Lower lobe of right lung (tissue), 2 donors: ENCODE results near the gene RAB28. TPM values are rescaled to one million over a fixed set of nuclear protein-coding genes. Genes with fewer than 3 reads are reported as not detected.
A peak's percentile ranks its signal among the peaks of the same experiment; 100 is the strongest.
"Not testable (repeated sequence)": the region's sequence is repeated elsewhere in the genome, so short reads cannot be mapped to it uniquely, and the experiment has no call there.

ENCODE experiments used
- ATAC-seq, 2 donors: fragments of 200-7000 bp; cut with Tn5 transposase; one replicate each; pipeline ENCODE4 v1.9.1; 2020 to 2022; ENCODE audit warnings: mild to moderate bottlenecking in 2 of 2, moderate library complexity in 2 of 2
- DNase-seq: peaks from one replicate; pipeline ENCODE4 v3.0.0-alpha.2; 2020
- H3K27ac ChIP-seq: fragments of 200-600 bp; one replicate; pipeline ENCODE4 v1.8.0; 2022
- H3K27me3 ChIP-seq: fragments of 200-600 bp; one replicate; pipeline ENCODE4 v1.8.0; 2022; ENCODE audit warnings: low read depth
- H3K36me3 ChIP-seq: fragments of 200-600 bp; one replicate; pipeline ENCODE4 v1.8.0; 2022; ENCODE audit warnings: mild to moderate bottlenecking
- H3K4me1 ChIP-seq: fragments of 200-600 bp; one replicate; pipeline ENCODE4 v1.8.0; 2022
- H3K4me3 ChIP-seq: fragments of 200-600 bp; one replicate; pipeline ENCODE4 v1.8.0; 2022; ENCODE audit warnings: mild to moderate bottlenecking
- H3K9me3 ChIP-seq: fragments of 200-600 bp; one replicate; pipeline ENCODE4 v1.8.0; 2022
- intact Hi-C: fragments of 100-400 bp; cut with DNase I; formaldehyde crosslinking; loops from one replicate; pipeline ENCODE4 v1.11.0; 2022
- total RNA-seq: library from RNA; stranded (reverse); fragmentation: NEBNext Ultra II Directional; extraction: Animal tissue kit (Norgen Biotek cat#: 25700); gene quantifications from one replicate; pipeline ENCODE4 v1.2.1, GENCODE V29; 2021
- TF ChIP-seq, protein P1 (sequence below): fragments of 200-600 bp; IDR thresholded peaks from one replicate; pipeline ENCODE4 v1.8.0; 2022; ENCODE audit warnings: antibody characterized with exemption, mild to moderate bottlenecking
- donor health status: DM: no; HTN: yes; CAD: no; lungs with severe emphysema.

The RAB28 gene
- total RNA-seq, 1 donor from 2014 or later, result 18.8 TPM

DNA sequence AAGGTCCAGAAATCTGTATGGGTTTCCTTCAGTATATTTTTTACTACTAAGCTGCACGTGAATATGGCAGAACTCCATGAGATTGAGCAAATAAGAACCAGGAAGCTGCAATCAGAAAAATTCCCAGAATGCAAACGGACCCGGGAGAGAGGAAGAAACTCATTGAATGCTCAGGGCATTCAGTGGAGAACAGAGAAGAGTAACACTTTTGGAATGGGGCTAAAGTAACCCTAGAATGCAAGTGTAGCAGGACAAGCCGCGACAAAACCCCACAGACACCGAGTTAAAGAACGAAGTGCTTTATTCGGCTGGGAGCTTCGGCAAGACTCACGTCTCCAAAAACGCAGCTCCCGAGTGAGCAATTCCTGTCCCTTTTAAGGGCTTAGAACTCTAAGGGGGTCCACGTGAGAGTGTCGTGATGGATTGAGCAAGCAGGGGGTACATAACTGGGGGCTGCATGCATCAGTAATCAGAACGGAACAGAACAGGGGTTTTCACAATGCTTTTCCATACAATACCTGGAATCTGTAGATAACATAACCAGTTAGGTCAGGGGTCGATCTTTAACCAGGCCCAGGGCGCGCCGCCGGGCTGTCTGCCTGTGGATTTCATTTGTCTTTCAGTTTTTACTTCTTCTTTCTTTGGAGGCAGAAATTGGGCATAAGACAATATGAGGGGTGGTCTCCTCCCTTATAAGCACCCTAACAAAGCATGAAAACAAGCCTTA lies 56.4 kb downstream of the RAB28 start:
- DNase-seq (no peak), ATAC-seq (no peak)
- H3K27me3 ChIP-seq, result no peaks in the 10 kb centered on the region
- H3K4me3 ChIP-seq, result no peak overlapping the region
- H3K36me3 ChIP-seq, result no peaks in the 10 kb centered on the region
- intact Hi-C loops, result no loop called here
- H3K9me3 ChIP-seq, result no peaks in the 10 kb centered on the region
- no peak overlapping the region for H3K27ac ChIP-seq
- H3K4me1 ChIP-seq, result no peaks in the 10 kb centered on the region
- TF ChIP-seq, protein P1, sequence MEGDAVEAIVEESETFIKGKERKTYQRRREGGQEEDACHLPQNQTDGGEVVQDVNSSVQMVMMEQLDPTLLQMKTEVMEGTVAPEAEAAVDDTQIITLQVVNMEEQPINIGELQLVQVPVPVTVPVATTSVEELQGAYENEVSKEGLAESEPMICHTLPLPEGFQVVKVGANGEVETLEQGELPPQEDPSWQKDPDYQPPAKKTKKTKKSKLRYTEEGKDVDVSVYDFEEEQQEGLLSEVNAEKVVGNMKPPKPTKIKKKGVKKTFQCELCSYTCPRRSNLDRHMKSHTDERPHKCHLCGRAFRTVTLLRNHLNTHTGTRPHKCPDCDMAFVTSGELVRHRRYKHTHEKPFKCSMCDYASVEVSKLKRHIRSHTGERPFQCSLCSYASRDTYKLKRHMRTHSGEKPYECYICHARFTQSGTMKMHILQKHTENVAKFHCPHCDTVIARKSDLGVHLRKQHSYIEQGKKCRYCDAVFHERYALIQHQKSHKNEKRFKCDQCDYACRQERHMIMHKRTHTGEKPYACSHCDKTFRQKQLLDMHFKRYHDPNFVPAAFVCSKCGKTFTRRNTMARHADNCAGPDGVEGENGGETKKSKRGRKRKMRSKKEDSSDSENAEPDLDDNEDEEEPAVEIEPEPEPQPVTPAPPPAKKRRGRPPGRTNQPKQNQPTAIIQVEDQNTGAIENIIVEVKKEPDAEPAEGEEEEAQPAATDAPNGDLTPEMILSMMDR, result no peak

DNA sequence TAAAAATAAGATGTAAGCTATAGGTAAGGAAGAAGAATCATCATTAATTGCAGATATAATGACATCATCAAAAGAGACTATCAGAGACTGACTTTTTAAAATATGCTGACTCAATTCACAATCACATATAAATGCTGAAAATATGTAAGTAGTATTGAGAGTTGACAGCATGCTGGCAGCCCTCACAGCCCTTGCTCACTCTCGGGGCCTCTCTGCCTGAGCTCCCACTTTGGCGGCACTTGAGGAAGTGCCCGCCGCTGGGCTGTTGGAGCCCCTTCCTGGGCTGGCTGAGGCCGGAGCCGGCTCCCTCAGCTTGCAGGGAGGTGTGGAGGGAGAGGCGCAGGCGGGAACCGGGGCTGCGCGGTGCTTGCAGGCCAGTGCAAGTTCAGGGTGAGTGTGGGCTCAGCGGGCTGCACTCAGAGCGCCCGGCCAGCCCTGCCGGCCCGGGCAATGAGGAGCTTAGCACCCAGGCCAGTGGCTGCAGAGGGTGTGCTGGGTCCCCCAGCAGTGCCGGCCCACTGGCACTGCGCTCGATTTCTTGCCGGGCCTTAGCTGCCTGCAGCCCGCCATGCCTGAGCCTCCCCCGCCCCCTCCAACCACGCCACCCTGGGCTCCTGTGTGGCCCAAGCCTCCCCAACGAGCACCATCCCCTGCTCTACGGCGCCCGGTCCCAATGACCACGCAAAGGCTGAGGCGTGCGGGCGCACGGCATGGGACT lies 68.9 kb downstream of the RAB28 start:
- Histone ChIP-seq H3K36me3 (no peaks in the 10 kb centered on the region), H3K4me3 (no peak overlapping the region), H3K4me1 (no peaks in the 10 kb centered on the region), H3K27ac (no peak overlapping the region), H3K9me3 (no peaks in the 10 kb centered on the region), H3K27me3 (no peaks in the 10 kb centered on the region)
- TF ChIP-seq, protein P1, result no peak
- intact Hi-C loops, result no loop called here
- DNase-seq (peak; percentile 34), ATAC-seq (no peak)

DNA sequence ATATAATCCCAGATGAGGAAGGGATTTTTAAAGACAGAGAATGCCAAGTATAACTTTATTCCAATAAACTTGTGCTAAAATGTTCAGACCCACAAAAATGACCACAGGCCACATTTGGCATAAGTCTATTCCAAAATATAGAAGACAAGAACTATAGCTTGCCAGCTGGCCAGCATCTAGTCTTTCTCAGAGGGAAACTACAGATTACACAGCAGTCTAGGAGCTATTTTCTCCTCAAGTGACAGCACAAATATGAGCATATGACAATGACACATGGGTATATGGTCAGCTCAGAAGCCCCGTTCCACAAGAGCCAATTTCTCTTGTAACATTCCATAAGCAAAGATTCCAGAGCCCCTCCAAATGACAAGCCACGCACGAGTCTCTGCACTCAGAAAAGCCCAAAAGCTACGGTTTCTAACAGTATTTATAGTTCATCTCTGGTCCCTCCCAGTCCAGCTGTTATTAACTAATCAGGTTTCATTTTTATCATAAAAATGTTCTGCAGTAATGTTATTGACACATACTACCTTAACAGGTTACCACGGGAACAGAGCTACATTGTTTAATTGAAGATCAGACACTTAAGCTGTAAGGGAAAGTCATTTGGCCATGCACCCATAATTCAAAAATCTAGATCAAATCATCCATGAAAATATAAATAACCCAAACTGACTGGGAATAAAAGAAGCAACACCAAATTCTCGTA lies 70.3 kb downstream of the RAB28 start:
- intact Hi-C loops, result no loop called here
- TF ChIP-seq, protein P1, result no peak
- no peaks in the 10 kb centered on the region for H3K9me3 ChIP-seq
- H3K4me1 ChIP-seq, result no peaks in the 10 kb centered on the region
- H3K36me3 ChIP-seq, result no peaks in the 10 kb centered on the region
- no peak overlapping the region for H3K27ac ChIP-seq
- ATAC-seq (no peak), DNase-seq (no peak)
- no peak overlapping the region for H3K4me3 ChIP-seq
- H3K27me3 ChIP-seq, result no peaks in the 10 kb centered on the region

DNA sequence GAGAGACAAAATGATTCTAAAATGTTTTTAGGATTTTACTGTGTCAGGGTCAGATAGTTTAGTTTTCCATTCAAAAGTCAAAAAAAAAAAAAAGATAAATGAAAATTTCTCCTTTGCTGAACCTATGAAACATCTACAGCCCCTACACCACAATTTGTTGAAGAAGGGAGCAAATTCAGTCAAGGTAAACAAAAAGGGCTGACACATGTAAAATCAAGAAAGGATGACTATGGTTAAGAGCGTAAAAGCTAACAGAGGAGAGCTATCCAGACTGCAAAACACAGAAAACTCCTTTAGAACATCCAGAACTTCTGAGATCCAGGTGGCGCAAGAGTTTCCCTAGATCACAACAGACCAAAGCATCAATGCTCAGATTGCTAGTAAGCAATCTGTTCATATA lies 72.2 kb downstream of the RAB28 start:
- intact Hi-C loops, result no loop called here
- Histone ChIP-seq H3K4me1 (no peaks in the 10 kb centered on the region), H3K27ac (no peak overlapping the region), H3K36me3 (no peaks in the 10 kb centered on the region), H3K9me3 (no peaks in the 10 kb centered on the region), H3K27me3 (no peaks in the 10 kb centered on the region), H3K4me3 (no peak overlapping the region)
- no peak for DNase-seq
- ATAC-seq, result no peak
- TF ChIP-seq, protein P1, result no peak

DNA sequence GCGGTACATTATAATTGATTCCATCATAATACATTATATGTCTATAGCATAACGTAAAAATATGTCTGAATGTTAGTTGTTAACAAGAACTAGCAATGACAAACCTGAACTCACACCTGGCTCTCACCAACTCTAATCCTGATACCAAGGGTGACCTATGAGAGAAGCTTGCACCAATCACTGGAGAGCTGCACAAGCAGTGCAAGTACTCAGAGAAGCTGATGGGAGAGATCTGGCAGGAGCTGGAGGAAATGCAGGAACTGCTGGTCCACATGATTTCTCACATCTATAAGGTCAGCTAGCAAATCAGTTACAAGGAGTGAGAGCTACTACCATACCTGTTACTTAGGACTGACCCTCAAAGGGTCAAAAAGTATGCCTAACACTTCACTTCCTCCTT lies 74.8 kb downstream of the RAB28 start:
- no peaks in the 10 kb centered on the region for H3K36me3 ChIP-seq
- H3K27ac ChIP-seq, result no peak overlapping the region
- H3K27me3 ChIP-seq, result no peaks in the 10 kb centered on the region
- DNase-seq (no peak), ATAC-seq (no peak)
- no peaks in the 10 kb centered on the region for H3K9me3 ChIP-seq
- intact Hi-C loops, result no loop called here
- no peaks in the 10 kb centered on the region for H3K4me1 ChIP-seq
- TF ChIP-seq, protein P1, result no peak
- no peak overlapping the region for H3K4me3 ChIP-seq

DNA sequence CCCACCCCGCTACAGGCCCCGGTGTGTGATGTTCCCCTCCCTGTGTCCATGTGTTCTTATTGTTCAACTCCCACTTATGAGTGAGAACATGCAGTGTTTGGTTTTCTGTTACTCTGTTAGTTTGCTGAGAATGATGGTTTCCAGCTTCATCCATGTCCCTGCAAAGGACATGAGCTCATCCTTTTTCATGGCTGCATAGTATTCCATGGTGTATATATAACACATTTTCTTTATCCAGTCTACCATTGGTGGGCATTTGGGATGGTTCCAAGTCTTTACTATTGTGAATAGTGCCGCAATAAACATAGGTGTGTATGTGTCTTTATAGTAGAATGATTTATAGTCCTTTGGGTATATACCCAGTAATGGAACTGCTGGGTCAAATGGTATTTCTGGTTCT lies 78.0 kb downstream of the RAB28 start:
- H3K4me3 ChIP-seq, H3K4me1 ChIP-seq, H3K9me3 ChIP-seq, intact Hi-C loops, ATAC-seq, H3K36me3 ChIP-seq, DNase-seq, H3K27me3 ChIP-seq, H3K27ac ChIP-seq: not testable (repeated sequence)
